ENCODE data around the gene ADGRD1.

Gene ADGRD1

DNA sequence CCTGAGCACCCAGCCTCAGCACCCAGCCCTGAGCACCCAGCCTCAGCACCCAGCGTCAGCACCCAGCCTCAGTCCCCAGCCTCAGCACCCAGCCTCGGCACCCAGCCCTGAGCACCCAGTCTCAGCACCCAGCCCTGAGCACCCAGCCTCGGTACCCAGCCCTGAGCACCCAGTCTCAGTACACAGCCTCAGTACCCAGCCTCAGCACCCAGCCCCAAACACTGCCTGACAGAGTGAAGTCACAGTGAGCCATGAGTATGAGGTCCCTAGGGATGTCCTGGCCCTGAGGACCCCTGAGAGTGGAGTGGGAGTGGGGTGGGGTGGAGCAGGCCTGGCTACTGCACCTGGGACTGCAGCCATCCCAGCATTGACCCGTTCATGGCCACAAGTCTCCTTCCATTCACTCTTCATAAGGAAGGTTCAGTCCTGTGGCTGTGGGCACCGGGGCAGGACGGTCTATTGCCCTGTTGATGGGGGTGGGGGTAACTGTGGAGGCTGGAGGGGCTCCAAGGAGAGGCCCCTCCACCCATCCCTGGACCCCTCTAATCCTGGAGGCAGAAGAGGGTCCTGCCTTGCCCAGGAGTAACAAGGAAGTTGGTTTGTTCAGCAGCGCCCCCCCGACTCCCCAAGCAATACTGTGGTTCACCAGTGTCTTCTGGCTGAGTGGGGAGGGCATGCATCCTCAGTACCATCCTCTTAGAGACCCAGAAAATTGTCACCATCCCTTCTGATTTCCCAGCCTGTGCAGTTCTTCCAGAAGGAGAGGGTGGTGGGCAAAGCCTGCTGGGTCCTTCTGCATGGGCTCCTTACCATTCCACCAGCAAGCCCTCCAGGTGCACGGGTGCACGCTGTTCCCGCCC lies 140.5 kb downstream of the ADGRD1 start:
- no peak for DNase-seq

DNA sequence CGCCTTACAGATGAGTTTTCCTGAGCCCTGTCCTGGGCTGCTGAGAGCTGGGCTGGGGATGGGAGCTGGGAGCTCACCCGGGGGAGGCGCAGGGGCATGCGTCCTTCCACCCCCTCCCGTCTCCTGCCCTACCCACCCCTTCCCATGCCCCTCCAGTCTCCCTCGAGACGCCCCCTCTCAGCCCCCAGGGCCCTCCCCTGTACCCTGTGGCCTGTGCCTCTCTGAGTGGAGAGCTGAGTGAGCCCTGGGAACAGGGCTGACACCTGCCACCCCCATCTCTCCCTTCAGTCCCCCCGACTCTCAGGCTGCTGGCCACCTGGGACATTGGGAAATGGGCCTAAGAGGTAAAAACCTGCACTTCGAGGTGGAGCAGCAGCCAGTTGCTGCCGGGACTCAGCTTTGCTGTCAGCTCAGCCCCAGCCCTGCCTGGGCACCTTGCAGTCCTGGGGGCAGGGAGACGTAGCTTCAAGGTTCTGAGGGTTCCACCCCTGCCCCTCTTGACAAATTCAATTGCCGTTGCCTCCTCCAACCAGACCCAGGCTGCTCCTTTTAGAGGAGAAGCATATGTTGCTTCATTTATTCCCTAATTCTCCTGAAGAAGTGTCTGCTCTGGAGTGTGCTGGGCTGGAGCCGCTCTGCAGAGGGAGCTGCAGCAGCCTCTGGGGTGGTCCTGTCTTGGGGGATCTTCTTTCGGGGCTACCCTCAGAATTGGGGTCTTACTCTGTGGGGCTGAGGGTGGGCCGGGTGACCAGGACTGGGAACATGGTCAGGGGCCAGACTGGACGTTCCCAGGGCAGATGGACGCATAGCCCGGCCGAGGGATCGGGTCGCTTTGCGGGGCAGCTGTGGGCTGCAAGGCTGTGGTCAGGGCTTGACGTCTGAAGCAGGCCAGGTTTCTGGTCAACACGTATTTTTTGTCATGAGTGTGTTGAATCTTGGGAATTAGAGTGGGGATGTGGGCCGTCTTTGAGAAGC lies 141.4 kb downstream of the ADGRD1 start:
- no peak for DNase-seq

DNA sequence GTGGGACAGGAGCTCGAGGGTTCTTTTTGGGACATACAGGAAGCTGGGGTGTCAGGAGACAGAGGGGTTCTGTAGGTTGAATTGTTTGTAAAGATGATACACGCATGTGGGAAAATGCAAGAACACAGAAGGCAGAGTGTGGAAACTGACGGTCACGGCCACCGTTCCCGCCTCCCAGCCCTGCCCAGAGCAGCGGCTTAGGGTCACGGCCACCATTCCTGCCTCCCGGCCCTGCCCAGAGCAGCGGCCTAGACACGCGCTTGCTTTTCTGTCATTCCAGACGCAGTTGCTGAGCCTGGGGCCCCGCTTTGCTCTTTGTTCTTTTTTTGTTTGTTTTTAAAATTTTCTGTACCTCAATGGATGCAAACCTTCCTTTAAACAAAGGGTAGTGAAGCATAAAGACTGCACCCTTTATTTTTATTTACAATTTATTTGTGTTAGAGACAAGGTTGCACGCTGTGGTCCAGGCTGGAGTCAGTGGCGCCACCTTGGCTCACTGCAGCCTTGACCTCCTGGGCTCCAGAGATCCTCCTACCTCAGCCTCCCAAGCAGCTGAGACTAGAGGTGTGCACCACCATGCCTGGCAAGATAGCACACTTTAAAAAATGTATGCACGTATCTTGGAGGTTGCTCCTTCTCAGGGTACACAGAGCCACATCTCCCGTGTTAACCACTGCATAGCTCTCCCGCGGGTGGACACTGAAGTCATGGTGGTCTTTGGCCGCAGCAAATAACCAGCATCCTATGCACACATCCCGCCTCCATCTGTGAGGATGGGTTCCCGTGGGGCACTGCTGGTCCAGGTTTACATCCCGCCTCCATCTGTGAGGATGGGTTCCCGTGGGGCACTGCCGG lies 142.3 kb downstream of the ADGRD1 start:
- no peak for DNase-seq

GRCh38 chr12:131096681-131097181 lies 143.0 kb downstream of the ADGRD1 start:
- no peak for DNase-seq

DNA sequence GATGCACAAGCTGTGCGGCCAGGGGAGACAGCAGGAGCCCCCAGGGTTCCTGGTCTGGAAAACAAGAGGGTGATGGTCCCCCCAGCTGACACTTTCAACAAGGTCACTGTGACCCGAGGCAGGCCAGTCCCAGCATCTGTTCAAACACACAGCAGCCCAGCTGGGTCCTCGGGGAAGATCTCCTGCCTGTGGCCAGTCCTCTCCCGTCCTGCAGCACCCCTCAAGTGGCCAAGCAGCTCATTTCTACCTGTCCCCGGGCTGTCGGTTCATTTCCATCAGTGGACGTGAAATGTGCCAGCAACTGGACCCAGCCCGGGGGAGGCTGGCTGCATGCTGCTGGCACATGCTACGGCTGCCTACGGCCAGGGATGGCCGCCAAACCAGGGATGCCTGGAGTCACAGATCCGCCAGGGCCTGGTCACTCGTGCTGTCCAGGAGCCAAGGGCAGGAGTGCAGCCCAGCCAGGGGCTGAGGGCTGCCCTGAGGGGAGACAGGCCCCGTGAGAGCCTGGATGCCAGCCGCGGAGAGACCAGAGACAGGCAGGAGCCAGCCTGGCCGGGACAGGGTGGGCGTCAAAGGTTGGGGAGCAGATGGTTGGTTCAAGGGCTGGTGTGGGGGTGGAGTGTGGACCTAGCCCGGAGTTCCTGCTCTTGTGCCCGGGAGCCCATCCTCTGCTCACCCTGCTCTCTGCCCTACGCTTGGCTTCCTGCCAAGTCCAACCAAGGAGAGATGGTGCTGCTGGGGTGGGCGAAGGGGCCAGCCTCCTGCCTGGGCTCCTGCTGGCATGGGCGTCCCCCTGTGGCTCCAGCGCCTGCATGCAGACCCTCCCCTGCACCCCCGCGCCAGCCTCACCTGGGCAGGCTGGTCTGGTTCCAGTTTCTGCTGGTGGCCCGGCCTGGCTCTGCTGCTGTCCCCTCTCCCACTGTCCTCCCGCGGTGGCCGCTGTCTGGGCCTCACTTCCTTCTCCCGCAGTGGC lies 143.8 kb downstream of the ADGRD1 start:
- DNase-seq, result no peak

DNA sequence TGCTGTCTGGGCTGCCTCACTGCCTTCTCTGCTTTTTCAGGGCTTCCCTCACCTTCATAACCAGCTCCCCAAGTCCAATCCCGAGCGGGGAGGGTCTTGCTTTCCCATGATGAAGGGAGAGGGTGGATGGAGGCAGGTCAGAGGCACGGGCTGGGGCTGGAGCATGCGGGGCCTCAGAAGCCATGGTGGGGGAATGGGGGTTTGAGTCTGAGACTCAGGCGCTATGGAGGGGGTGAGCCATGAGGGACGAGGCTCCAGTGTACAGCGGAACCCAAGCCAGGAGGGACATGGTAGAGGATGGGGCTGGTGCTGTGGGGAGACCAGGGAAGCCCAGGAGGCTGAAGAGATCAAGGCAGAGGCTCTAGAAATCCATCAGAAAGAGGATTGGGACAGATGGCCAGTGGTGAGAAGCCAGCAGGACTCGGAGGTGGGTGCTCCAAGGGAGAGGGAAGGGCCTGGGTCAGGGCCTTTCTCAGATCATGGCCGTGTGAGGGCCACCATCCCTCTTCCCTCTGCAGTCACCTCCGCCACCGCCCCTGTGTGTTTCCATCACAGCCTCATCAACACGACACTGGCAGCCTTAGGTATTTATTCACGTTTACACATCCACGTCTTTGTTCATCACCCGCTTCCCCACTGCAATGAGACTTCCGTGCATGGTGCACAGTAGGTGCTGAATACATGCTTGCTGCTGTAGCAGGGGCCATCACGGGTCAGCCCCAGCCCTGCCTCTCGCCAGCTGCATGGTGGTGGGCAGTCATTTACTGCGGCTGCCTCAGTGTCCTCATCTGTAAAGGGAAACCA lies 144.7 kb downstream of the ADGRD1 start:
- DNase-seq, result no peak

GRCh38 chr12:131100031-131100674 lies 146.4 kb downstream of the ADGRD1 start:
- DNase-seq, result no peak

- DNase-seq, result no peak
Measured at GRCh38 chr12:131101006-131101405, 147.3 kb downstream of the ADGRD1 start.

GRCh38 chr12:131101703-131102492 lies 148.2 kb downstream of the ADGRD1 start:
- DNase-seq, result no peak

GRCh38 chr12:131102493-131102931 lies 148.8 kb downstream of the ADGRD1 start:
- no peak for DNase-seq

GRCh38 chr12:131102991-131103668 lies 149.4 kb downstream of the ADGRD1 start:
- DNase-seq, result no peak

DNA sequence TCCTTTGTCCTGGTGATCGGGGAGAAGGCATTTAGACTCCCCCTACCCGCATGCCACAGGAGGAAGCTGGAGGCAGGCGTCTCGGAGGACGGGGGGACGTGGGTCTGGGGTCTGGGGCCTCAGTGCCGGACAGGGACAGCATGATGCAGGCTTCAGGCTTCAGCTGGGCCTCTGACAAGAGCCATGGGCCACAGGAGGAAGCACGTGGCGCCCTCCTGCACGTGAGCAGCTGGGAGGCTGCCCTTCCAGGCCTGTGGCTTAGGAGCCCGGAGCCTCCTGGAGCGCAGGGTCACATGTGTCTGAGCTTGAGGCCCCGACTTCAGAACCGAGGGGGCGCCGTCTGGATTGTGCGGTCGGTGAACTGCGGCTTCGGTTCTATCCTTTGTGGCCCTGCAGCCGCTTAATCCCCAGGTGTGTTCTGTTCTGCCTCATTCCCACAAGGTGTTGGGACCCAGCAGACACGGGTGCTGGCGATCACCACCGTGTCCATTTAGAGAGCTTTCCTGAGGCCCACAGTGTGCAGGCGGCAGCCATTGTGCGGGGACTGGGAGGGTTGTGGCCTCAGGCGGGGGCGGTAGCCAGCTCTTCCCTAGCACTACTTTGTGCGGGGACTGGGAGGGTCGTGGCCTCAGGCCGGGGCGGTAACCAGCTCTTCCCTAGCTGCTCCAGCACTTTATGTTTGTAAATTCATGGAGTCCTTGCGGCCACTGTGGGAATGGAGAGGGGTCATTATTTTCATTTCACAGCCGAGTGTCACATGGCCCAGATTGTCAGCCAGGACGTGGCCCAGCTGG lies 150.2 kb downstream of the ADGRD1 start:
- DNase-seq, result no peak

DNA sequence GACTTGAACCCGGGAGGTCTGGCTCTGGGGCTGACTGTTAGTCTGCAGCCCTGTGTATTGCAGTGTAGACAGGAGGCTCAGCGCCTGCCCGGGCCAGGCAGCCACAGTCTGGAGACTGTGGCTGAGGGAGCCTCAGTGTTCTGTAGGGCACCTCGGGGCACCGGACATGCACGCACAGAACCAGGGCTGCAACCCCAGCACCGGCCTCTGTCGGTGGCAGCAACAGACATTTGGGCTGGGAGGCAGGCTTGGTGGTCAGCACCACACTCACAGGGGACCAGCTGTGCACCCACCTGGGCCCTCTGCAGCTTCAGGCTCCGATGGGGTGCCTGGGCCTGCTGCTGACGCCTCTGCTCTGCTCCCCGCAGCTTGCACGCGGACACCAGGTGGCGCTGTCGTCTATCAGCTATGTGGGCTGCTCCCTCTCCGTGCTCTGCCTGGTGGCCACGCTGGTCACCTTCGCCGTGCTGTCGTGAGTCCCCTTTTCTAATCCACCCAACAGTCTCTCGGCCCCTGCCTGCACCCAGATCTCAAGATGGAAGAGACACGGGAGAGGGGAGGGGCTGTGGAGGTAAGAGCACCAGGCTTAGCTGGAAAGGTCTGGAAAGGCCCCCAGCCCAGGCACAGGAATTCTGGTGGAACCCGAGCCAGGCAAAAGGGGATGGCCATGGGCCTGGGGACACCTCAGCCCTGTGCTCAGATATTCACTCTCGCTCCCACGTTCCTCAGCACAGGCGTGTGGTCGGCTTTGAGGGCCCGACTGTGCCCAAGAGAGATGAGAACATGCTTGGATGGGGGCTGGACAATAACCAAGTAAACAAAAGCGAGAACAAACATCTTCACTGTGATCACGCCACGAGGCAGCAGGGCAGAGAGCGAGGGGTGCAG lies 151.0 kb downstream of the ADGRD1 start:
- peak; percentile 73 for DNase-seq

- no peak for DNase-seq
Measured at GRCh38 chr12:131105351-131105735, 151.6 kb downstream of the ADGRD1 start.

DNA sequence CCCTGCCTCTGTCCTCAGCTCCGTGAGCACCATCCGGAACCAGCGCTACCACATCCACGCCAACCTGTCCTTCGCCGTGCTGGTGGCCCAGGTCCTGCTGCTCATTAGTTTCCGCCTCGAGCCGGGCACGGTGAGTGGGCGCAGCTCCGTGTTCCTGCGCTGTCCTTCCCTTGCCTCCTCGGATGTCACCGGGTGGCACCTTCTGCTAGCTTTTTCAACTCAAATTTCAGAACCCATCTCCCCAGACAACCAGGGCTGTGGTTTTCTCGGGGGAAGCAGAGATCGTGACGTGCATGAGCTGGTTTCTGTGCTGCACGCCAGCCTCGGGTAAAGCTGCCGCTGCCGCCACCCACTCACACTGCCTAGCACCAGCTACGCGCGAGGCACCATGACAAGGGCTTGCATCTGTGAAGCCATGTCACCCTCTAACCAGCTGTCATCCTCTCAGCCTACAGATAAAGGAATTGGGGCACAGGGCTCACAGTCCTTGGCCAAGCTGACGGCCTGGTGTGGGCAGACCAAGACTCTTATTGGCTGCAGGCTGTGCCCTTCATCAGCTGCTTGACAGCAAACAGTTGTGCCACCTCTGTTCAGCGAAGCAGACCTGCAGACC lies 152.1 kb downstream of the ADGRD1 start:
- DNase-seq, result no peak

- DNase-seq, result no peak
Measured at GRCh38 chr12:131106349-131106941, 152.7 kb downstream of the ADGRD1 start.
